K562 (cell line): ENCODE data around the gene FBXL13. TPM values are rescaled to one million over a fixed set of nuclear protein-coding genes. Genes with fewer than 3 reads are reported as not detected.

ENCODE experiments used
- ARNT ChIP-seq, 2 experiments: fragments of 450-650 bp; IDR thresholded peaks; 2 replicates each; pipeline ENCODE4 v1.6.1; 2016; ENCODE audit warnings: mild to moderate bottlenecking in 1 of 2
- BRD4 ChIP-seq: fragments of 200-600 bp; sonication (generic); IDR thresholded peaks from 2 replicates; pipeline ENCODE4 v1.6.1; 2017; ENCODE audit warnings: inconsistent platforms
- CGGBP1 ChIP-seq: fragments of 250-450 bp; sonication (Bioruptor Pico); IDR thresholded peaks from 2 replicates; pipeline ENCODE4 v1.9.0; 2021; ENCODE audit warnings: mild to moderate bottlenecking
- DMBX1 ChIP-seq: fragments of 250-450 bp; sonication (Bioruptor Pico); IDR thresholded peaks from 2 replicates; pipeline ENCODE4 v1.8.0; 2022; ENCODE audit warnings: inconsistent platforms, mild to moderate bottlenecking, moderate library complexity, borderline replicate concordance
- GABPB2 ChIP-seq: fragments of 250-450 bp; sonication (Bioruptor Pico); conservative IDR thresholded peaks from 2 replicates; pipeline ENCODE4 v1.5.1; 2021; ENCODE audit warnings: mild to moderate bottlenecking
- HEY1 ChIP-seq: fragments of 250-450 bp; sonication (Bioruptor Pico); IDR thresholded peaks from 2 replicates; pipeline ENCODE4 v1.5.0; 2020; ENCODE audit warnings: mild to moderate bottlenecking, moderate library complexity, borderline replicate concordance
- KLF6 ChIP-seq: fragments of 250-450 bp; sonication (Bioruptor Pico); IDR thresholded peaks from 2 replicates; pipeline ENCODE4 v1.4.0; 2020; ENCODE audit warnings: mild to moderate bottlenecking, moderate library complexity, borderline replicate concordance
- MTA3 ChIP-seq: fragments of 450-650 bp; formaldehyde crosslinking; IDR thresholded peaks from 2 replicates; pipeline ENCODE4 v1.6.1; 2017; ENCODE audit warnings: mild to moderate bottlenecking, borderline replicate concordance
- NCOA4 ChIP-seq: fragments of 450-650 bp; IDR thresholded peaks from 2 replicates; pipeline ENCODE4 v1.6.1; 2018; ENCODE audit warnings: mild to moderate bottlenecking; ENCODE audit not compliant: partially characterized antibody
- NR4A1 ChIP-seq, 2 experiments: fragments of 250-450 bp in 1 of 2; fragments of 450-650 bp in 1 of 2; sonication (Bioruptor Pico) in 1 of 2; IDR thresholded peaks; 2 replicates each; pipeline versions ENCODE4 v1.4.0 to v1.6.1; 2016 to 2020; ENCODE audit warnings: mild to moderate bottlenecking in 2 of 2, missing compliant biosample characterization in 1 of 2, missing genetic modification characterization in 1 of 2, moderate library complexity in 1 of 2
- RERE ChIP-seq: sonication (generic); formaldehyde crosslinking; IDR thresholded peaks from 2 replicates; pipeline ENCODE4 v1.8.0; 2023; ENCODE audit warnings: missing genetic modification reagents, mild to moderate bottlenecking, borderline replicate concordance
- SMARCA4 ChIP-seq: fragments of 450-650 bp; IDR thresholded peaks from 2 replicates; pipeline ENCODE4 v1.6.1; 2016
- ZFX ChIP-seq: sonication (generic); formaldehyde crosslinking; IDR thresholded peaks from 2 replicates; pipeline ENCODE4 v1.8.0; 2022; ENCODE audit warnings: mild to moderate bottlenecking, missing genetic modification reagents, moderate library complexity
- ZNF239 ChIP-seq: fragments of 250-450 bp; sonication (Bioruptor Pico); IDR thresholded peaks from 2 replicates; pipeline ENCODE4 v1.4.0; 2020; ENCODE audit warnings: mild to moderate bottlenecking
- ZNF408 ChIP-seq: fragments of 250-450 bp; sonication (Bioruptor Pico); IDR thresholded peaks from 2 replicates; pipeline ENCODE4 v1.4.0; 2020; ENCODE audit warnings: low read depth, mild to moderate bottlenecking, moderate library complexity
- ZNF449 ChIP-seq: fragments of 250-450 bp; sonication (Bioruptor Pico); IDR thresholded peaks from 2 replicates; pipeline ENCODE4 v1.8.0; 2022; ENCODE audit warnings: moderate library complexity, mild to moderate bottlenecking, inconsistent platforms
- ZNF507 ChIP-seq: conservative IDR thresholded peaks from 2 replicates; pipeline ENCODE4 v1.6.1; 2017; ENCODE audit warnings: missing genetic modification characterization, missing compliant biosample characterization
- ZNF740 ChIP-seq, 3 experiments: fragments of 200-800 bp in 1 of 3; sonication (Bioruptor generic) in 1 of 3; sonication (generic) in 1 of 3; formaldehyde crosslinking in 1 of 3; IDR thresholded peaks; 2 replicates each; pipeline versions ENCODE4 v1.6.1 to v1.8.0; 2016 to 2022; ENCODE audit warnings: mild to moderate bottlenecking in 2 of 3, missing compliant biosample characterization in 2 of 3, missing genetic modification characterization in 2 of 3, missing genetic modification reagents in 1 of 3
- polyA plus RNA-seq, 8 experiments: library from polyadenylated mRNA; depleted of rRNA in 4 of 8; stranded (reverse) in 5 of 8; unstranded in 3 of 8; fragments of >200 nt; fragmentation: Nextera tagmentation in 2 of 8; fragmentation: Illumina TruSeq in 1 of 8; extraction: Ambion mirVana in 2 of 8; extraction: Trizol in 1 of 8; gene quantifications; 2 replicates each; pipeline versions ENCODE4 v1.2.1 to v1.2.3, GENCODE V29; 2011 to 2014; ENCODE audit warnings: inconsistent platforms in 1 of 8, missing spikeins in 1 of 8
- total RNA-seq, 7 experiments: library from RNA; depleted of rRNA in 6 of 7; stranded (reverse); fragments of >200 nt in 6 of 7; fragmentation: Illumina TruSeq in 2 of 7; extraction: Trizol in 2 of 7; gene quantifications; 2 replicates each; pipeline versions ENCODE4 v1.2.1 to v1.2.3, GENCODE V29; 2011 to 2021; ENCODE audit warnings: low replicate concordance in 1 of 7

The FBXL13 gene
- total and polyA plus RNA-seq, 9 of the 15 experiments (the other 6 are each of a cell fraction or from before 2014, with no cell fraction given) = 16.3 to 55.0 (median 25.4) TPM

- no peak for TF ChIP-seq BRD4
- TF ChIP-seq NCOA4 = no peak
- no peak for TF ChIP-seq KLF6 (CRISPR knock-in tag)
- 0 out of 2 replicates have a peak, but pooled peaks have one; percentile 2 for TF ChIP-seq CGGBP1 (CRISPR knock-in tag)
- TF ChIP-seq GABPB2 (CRISPR knock-in tag) = no peak
- no peak for TF ChIP-seq ZNF507 (tag)
- no peak for TF ChIP-seq SMARCA4
- no peak for TF ChIP-seq ZNF239 (CRISPR knock-in tag)
- no peak for TF ChIP-seq MTA3
- no peak for TF ChIP-seq ZNF408
- no peak for TF ChIP-seq ZNF740 (CRISPR knock-in tag; IDR thresholded peaks at IDR 0.05)
- no peak for TF ChIP-seq ZNF740 (tag; IDR thresholded peaks at IDR 0.05)
- no peak for TF ChIP-seq ZFX (CRISPR knock-in tag)
- no peak for TF ChIP-seq HEY1 (CRISPR knock-in tag)
- no peak for TF ChIP-seq NR4A1 (CRISPR knock-in tag; IDR thresholded peaks at IDR 0.05)
- no peak for TF ChIP-seq NR4A1 (tag; IDR thresholded peaks at IDR 0.05)
- TF ChIP-seq ARNT (IDR thresholded peaks at IDR 0.05) = peak in 1 of 2 experiments; percentile 52; a peak in 1 of 4 replicates
- 0 out of 2 replicates have a peak, but pooled peaks have one; percentile 53 for TF ChIP-seq DMBX1 (CRISPR knock-in tag)
- TF ChIP-seq RERE (CRISPR knock-in tag) = peak; percentile 87; the same call in 1 of the 2 replicates
- no peak for TF ChIP-seq ZNF449 (CRISPR knock-in tag)
These were observed 542 bp downstream of the FBXL13 start (continued) for GRCh38 chr7:103073989-103074518.
